Measurements from ENCODE around the gene BCKDK.

GRCh38 chr16:31085411-31085810, 22.8 kb upstream of the BCKDK start:
- no peak for TF ChIP-seq ZFP30 (CRISPR knock-in tag; IDR thresholded peaks at IDR 0.05)
- TF ChIP-seq TCF4 (CRISPR knock-in tag; IDR thresholded peaks at IDR 0.05; ENCODE audit: borderline replicate concordance) = no peak
- no peak for TF ChIP-seq ISL1 (CRISPR knock-in tag; IDR thresholded peaks at IDR 0.05)
- TF ChIP-seq GLIS3 (CRISPR knock-in tag; IDR thresholded peaks at IDR 0.05) = no peak
- TF ChIP-seq PATZ1 (CRISPR knock-in tag; IDR thresholded peaks at IDR 0.05; ENCODE audit: borderline replicate concordance) = no peak
- no peak for TF ChIP-seq CSRNP3 (CRISPR knock-in tag; IDR thresholded peaks at IDR 0.05)
- TF ChIP-seq BACH2 (CRISPR knock-in tag; IDR thresholded peaks at IDR 0.05; ENCODE audit: borderline replicate concordance) = no peak
- no peak for TF ChIP-seq CSDC2 (CRISPR knock-in tag; IDR thresholded peaks at IDR 0.05)
- TF ChIP-seq ZFP3 (CRISPR knock-in tag; IDR thresholded peaks at IDR 0.05) = no peak
- TF ChIP-seq ZNF8 (CRISPR knock-in tag; IDR thresholded peaks at IDR 0.05) = no peak
